ENCODE data around the gene ZNRF2.
"Not testable (repeated sequence)": the region's sequence is repeated elsewhere in the genome, so short reads cannot be mapped to it uniquely, and the experiment has no call there.

The ZNRF2 gene

GRCh38 chr7:30363778-30364563 lies 79.6 kb downstream of the ZNRF2 start:
- DNase-seq (ENCODE audit: low read depth) = no peak

GRCh38 chr7:30364773-30365172 lies 80.4 kb downstream of the ZNRF2 start:
- no peak for DNase-seq (ENCODE audit: low read depth)

GRCh38 chr7:30365621-30366020 lies 81.2 kb downstream of the ZNRF2 start:
- no peak for DNase-seq (ENCODE audit: low read depth)

DNA sequence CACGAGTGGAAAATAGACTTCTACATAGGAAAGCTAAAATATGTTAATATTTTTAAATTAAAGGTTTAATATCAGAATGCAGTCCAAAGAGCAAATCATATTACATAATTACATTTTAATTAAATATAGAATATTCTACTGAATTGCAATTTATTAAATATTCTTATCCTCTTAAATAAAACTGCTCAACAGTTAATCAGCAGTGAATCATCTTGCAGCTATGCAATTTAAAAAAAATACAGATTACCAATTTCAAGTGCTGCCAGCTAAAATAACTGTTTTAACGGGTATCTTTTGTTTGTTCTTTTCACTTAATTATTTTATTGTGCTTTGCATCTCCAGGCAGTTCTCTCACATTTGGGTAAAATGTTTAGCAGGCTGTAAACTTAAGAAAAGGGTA lies 82.2 kb downstream of the ZNRF2 start:
- no peak for DNase-seq (ENCODE audit: low read depth)

- DNase-seq (ENCODE audit: low read depth) = no peak
Measured at GRCh38 chr7:30367561-30367960, 83.2 kb downstream of the ZNRF2 start.

GRCh38 chr7:30369879-30370278 lies 85.5 kb downstream of the ZNRF2 start:
- DNase-seq (ENCODE audit: low read depth) = no peak

DNA sequence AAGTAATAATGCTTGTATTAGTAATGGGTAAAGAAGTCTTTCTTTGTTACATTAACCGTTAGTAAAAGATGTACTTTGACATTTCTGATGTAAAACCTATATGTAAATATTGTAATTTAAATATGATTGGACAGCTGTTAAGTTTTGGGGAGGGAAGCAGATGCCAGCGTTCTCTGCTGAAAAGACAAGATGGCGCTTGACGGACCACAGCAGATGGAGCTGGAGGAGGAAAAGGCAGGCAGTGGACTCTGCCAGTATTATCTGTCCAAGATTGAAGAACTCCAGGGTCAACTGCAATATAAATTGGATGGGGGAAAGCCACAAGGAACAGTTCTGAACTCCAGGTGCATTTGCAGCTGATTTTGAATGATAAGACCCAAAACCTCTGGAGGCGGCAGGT lies 86.9 kb downstream of the ZNRF2 start:
- DNase-seq (ENCODE audit: low read depth) = no peak

GRCh38 chr7:30378275-30378674 lies 93.9 kb downstream of the ZNRF2 start:
- no peak for DNase-seq (ENCODE audit: low read depth)

GRCh38 chr7:30379131-30379530 lies 94.7 kb downstream of the ZNRF2 start:
- DNase-seq (ENCODE audit: low read depth) = no peak

DNA sequence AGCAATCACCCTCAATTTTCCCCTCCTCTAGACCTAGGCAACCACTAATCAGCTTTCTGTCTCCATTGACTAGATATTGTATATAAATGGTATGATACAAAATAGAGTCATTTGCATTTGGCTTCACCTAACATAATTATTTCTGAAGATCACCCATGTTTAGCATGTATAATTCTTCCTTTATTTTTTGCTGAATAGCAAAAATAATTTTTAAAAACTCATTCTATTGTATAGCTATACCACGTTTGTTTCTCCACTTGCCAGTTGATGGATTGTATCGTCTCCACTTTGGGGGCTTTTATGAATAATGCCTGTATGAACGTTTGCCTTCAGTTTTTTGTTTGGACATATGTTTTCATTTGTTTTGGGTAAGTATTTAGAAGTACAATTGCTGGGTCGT lies 95.3 kb downstream of the ZNRF2 start:
- no peak for DNase-seq (ENCODE audit: low read depth)

- no peak for DNase-seq (ENCODE audit: low read depth)
Measured at GRCh38 chr7:30380294-30380693, 95.9 kb downstream of the ZNRF2 start.

DNA sequence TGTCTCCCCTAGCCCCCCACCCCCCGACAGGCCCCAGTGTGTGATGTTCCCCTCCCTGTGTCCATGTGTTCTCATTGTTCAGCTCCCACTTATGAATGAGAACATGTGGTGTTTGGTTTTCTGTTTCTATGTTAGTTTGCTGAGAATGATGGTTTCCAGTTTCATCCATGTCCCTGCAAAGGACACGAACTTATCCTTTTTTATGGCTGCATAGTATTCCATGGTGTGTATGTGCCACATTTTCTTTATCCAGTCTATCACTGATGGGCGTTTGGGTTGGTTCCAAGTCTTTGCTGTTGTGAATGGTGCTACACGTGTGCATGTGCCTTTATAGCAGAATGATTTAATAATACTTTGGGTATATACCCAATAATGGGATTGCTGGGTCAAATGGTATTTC lies 96.4 kb downstream of the ZNRF2 start:
- not testable (repeated sequence) for DNase-seq (ENCODE audit: low read depth)

- no peak for DNase-seq (ENCODE audit: low read depth)
Measured at GRCh38 chr7:30382607-30383006, 98.2 kb downstream of the ZNRF2 start.

DNA sequence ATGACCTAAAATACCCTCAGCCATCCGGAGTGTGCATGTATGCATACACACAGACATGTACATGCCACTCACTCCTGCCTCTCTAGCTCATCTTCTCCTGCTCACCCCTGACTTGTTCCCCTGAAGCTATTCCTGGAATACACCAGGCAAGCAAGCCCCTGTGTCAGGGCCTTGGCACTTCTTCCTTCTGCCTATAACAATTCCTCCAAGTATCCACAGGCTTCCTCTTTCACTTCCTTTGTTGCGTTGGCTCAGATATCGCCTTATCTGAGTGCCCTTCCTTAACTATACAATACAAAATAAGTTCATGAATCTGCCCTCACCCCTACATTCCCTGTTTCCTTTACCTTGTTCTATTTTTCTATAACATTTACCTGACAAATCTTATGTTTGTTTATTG lies 105.4 kb downstream of the ZNRF2 start:
- no peak for DNase-seq (ENCODE audit: low read depth)

- no peak for DNase-seq (ENCODE audit: low read depth)
Measured at GRCh38 chr7:30390736-30391636, 106.6 kb downstream of the ZNRF2 start.

DNA sequence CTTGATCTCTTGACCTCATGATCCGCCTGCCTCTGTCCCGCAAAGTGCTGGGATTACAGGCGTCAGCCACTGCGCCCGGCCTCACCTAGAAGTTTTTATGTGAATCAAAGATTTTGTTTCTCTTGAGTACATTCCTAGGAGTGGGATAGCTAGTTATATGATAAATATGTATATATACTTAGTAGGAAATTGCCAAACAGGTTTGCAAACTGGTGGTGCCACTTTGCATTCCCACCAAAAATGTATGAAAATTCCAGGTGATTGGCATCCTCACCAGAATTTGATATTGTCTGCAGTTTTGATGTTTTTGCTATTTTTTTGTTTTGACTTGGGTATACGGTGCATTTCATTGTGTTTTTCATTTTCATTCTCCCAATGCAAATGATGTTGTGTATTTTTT lies 107.4 kb downstream of the ZNRF2 start:
- no peak for DNase-seq (ENCODE audit: low read depth)

DNA sequence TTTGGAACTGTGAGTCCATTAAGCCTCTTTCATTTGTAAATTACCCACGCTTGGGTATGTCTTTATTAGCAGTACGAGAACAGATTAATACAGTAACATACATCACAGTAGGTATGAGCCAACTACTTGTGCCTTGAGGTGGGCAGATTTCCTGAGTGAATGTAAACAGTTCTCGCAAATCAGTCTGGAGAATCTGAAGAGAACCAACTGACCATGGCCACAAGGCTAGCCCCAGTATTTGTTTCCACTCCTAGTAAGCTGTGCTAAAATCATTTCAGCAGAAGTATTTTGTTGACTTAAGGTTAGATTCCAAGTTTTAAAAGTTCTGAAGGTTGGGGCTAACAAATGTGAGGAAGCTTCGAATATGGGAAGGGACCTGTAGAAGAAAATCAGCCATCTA lies 111.3 kb downstream of the ZNRF2 start:
- no peak for DNase-seq (ENCODE audit: low read depth)

DNA sequence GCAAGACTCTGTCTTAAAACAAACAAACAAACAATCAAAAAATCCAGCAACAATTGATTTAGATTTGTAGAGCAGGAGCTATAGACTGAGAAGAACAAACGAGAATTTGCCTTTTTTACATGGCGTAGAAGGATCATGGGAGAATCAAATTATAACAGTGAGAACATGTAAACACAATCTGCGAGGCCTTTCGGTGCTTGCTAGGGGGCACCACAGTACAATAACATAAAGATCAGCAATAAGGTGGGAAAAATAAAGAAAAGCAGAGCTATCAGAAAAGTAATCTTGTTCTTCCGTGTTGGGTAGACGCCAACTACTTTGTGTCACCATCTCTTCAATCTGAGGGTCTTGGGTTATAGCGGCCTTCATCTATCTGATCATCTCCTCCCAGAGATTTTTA lies 112.0 kb downstream of the ZNRF2 start:
- DNase-seq (ENCODE audit: low read depth) = no peak

GRCh38 chr7:30403477-30403876 lies 119.1 kb downstream of the ZNRF2 start:
- DNase-seq (ENCODE audit: low read depth) = no peak

GRCh38 chr7:30405179-30405578 lies 120.8 kb downstream of the ZNRF2 start:
- DNase-seq (ENCODE audit: low read depth) = no peak

DNA sequence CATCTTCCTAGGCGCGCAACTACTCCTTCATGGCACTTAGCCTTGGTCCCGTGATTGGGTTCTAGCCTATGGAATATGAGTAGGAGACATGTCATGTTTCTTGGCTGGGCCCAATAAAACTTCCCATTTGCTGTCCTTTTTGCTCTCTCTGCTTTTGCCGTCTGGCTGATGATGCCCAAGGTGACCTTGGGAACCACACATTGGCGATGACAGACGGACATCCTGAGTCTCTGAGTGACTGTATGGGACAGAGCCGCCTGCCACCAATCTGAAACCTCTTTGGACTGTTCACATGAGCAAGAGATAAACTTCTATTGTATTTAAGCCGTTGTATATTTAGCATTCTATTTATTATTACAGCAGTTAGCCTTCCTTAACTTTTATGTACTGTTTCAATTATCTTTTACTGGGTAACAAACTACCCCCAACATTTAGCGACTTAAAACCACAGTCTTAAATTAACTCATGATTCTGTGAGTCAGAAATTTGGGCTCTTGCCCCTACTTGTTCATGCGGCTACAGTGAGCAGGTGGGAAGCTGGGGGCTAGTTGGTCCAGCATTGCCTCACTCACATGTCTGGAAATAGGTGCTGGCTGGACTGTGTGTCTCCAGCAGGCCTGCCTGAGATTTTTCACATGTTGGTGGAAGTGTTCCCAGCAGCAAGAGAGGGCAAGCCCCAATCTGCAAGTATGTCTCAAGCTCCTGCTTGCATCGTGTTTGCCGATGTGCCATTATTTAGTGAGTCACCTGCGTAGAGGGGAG lies 122.4 kb downstream of the ZNRF2 start:
- DNase-seq (ENCODE audit: low read depth) = no peak

DNA sequence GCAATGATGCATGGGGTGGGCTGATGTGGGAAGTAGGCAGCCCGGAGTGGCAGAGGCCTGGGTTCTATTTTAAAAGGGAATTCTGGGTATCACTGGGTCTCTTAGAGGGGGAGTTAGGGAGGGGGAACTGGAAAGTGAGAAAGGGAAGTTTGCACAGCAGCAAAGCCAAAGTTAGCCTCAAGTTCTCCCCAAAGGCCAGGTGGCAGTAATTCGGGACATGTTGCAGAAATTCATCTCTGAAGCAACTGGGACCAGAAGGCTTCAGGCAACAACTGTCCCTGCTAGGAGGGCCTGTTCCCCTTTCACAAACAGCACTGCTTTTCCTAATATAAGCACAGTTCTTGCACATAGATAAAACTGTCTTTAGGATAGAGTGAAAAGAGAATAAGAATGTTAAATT lies 126.8 kb downstream of the ZNRF2 start:
- no peak for DNase-seq (ENCODE audit: low read depth)

DNA sequence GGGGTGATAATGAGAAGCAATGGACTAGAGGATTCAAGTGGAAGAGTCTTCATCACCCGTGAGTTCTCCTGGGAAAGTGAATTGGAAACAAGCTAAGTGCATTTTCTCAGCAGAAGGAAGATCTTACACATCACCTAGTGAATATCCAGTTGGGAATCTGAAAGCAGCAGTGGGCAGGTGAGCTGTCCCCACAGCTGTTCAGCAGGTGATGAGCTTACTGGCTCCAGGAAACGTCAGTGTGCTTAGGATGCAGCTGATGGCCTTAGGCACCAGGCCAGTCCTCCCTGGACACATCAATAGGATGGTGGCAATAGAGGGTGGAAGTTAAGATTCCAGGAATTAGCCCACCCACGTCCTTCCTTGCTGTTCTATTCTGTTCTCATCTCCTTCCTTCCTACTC lies 127.5 kb downstream of the ZNRF2 start:
- DNase-seq (ENCODE audit: low read depth) = no peak

Measured in stimulated activated CD8-positive, alpha-beta memory T cell treated with anti-CD3 and anti-CD28 coated beads, Interleukin-15, amount 100 ng/mL, for 1 hour (primary cell).